Ishikawa (cell line): ENCODE results near the gene ZNF576.

Experiments
- CEBPB ChIP-seq: IDR thresholded peaks from 2 replicates; pipeline ENCODE4 v1.6.1; 2012
- CREB1 ChIP-seq: IDR thresholded peaks from 2 replicates; pipeline ENCODE4 v1.6.1; 2012; ENCODE audit warnings: low read depth
- EGR1 ChIP-seq: IDR thresholded peaks from 2 replicates; pipeline ENCODE4 v1.6.1; 2012
- EP300 ChIP-seq: IDR thresholded peaks from 2 replicates; pipeline ENCODE4 v1.6.1; 2012; ENCODE audit warnings: borderline replicate concordance
- FOXM1 ChIP-seq: IDR thresholded peaks from 2 replicates; pipeline ENCODE4 v1.6.1; 2012; ENCODE audit warnings: low read depth, borderline replicate concordance
- NFIC ChIP-seq: IDR thresholded peaks from 2 replicates; pipeline ENCODE4 v1.6.1; 2012
- RAD21 ChIP-seq: IDR thresholded peaks from 2 replicates; pipeline ENCODE4 v1.6.1; 2012; ENCODE audit warnings: low read depth
- TAF1 ChIP-seq: IDR thresholded peaks from 2 replicates; pipeline ENCODE4 v1.6.1; 2012; ENCODE audit warnings: low read depth, mild to moderate bottlenecking
- TCF12 ChIP-seq: IDR thresholded peaks from 2 replicates; pipeline ENCODE4 v1.6.1; 2012; ENCODE audit warnings: low read depth
- TEAD4 ChIP-seq: IDR thresholded peaks from 2 replicates; pipeline ENCODE4 v1.6.1; 2012
- USF1 ChIP-seq: IDR thresholded peaks from 2 replicates; pipeline ENCODE4 v1.6.1; 2012
- YY1 ChIP-seq: IDR thresholded peaks from 2 replicates; pipeline ENCODE4 v1.6.1; 2012; ENCODE audit warnings: low read depth
- ZBTB7A ChIP-seq: IDR thresholded peaks from 2 replicates; pipeline ENCODE4 v1.6.1; 2012; ENCODE audit warnings: low read depth
- TF ChIP-seq, protein P1 (sequence below): IDR thresholded peaks from 2 replicates; pipeline ENCODE4 v1.6.1; 2012; ENCODE audit warnings: low read depth, mild to moderate bottlenecking
- TF ChIP-seq, protein P2 (sequence below): IDR thresholded peaks from 2 replicates; pipeline ENCODE4 v1.6.1; 2012

The ZNF576 gene

DNA sequence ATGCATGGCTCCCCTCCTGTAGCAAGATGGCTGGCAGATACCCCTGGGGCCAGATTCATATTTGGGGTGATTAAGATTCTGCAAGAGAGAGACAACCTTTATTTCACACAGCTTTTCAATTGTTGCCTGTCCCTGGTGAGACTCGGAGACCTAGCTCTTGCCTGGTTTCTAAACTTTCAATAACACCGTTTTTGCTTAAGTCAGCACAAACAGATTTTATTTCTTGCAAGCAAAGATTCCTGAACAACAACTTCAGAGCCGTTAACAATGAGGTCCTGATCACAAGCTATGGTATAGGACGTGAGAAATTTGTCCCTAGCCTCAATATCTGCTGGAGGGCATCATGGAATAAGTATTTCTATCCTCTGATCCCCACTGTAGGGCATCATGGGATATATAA is 46.1 kb downstream of the ZNF576 start:
- TF ChIP-seq RAD21 (no peak), CEBPB (no peak), TCF12 (no peak), ZBTB7A (no peak), CREB1 (no peak), EP300 (no peak), EGR1 (no peak), TAF1 (no peak), NFIC (no peak), FOXM1 (no peak), TEAD4 (no peak), YY1 (no peak), USF1 (no peak)
- TF ChIP-seq, protein P1, sequence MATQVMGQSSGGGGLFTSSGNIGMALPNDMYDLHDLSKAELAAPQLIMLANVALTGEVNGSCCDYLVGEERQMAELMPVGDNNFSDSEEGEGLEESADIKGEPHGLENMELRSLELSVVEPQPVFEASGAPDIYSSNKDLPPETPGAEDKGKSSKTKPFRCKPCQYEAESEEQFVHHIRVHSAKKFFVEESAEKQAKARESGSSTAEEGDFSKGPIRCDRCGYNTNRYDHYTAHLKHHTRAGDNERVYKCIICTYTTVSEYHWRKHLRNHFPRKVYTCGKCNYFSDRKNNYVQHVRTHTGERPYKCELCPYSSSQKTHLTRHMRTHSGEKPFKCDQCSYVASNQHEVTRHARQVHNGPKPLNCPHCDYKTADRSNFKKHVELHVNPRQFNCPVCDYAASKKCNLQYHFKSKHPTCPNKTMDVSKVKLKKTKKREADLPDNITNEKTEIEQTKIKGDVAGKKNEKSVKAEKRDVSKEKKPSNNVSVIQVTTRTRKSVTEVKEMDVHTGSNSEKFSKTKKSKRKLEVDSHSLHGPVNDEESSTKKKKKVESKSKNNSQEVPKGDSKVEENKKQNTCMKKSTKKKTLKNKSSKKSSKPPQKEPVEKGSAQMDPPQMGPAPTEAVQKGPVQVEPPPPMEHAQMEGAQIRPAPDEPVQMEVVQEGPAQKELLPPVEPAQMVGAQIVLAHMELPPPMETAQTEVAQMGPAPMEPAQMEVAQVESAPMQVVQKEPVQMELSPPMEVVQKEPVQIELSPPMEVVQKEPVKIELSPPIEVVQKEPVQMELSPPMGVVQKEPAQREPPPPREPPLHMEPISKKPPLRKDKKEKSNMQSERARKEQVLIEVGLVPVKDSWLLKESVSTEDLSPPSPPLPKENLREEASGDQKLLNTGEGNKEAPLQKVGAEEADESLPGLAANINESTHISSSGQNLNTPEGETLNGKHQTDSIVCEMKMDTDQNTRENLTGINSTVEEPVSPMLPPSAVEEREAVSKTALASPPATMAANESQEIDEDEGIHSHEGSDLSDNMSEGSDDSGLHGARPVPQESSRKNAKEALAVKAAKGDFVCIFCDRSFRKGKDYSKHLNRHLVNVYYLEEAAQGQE: no peak
- TF ChIP-seq, protein P2, sequence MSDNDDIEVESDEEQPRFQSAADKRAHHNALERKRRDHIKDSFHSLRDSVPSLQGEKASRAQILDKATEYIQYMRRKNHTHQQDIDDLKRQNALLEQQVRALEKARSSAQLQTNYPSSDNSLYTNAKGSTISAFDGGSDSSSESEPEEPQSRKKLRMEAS: no peak

DNA sequence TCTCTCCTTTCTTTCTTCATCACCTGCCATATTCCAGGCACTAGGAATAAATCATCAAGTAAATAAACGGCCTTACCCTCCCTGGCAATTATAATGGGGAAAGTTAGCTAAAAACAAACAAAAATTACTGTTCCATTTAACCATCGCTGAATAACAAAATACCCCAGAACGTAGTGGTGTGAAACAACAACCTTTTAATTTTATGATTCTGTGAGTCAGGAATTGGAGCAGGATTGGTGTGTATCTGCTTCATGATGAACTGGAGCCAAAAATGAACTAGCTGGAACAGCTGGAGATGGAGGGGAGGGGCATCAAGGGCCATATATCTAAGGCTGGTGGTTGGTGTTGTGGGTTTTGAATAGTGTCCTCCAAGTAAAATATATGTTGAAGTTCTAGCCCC is 46.9 kb downstream of the ZNF576 start:
- TF ChIP-seq EP300: no peak

DNA sequence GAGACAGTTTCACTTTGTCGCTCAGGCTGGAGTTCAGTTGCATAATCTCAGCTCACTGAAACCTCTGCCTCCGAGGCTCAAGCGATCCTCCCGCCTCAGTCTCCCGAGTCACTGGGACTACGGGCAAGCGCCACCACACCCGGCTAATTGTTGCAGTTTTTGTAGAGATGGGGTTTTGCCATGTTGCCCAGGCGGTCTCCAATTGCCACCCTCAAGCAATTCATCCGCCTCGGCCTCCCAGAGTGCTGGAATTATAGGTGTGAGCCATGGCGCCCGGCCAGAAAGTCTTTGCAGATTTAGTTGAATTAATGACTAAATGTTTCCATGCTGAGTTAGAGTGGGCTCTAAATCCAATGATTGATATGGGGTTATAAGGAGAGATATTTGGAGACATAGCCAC is 47.8 kb downstream of the ZNF576 start:
- TF ChIP-seq NFIC (no peak), EP300 (no peak)

DNA sequence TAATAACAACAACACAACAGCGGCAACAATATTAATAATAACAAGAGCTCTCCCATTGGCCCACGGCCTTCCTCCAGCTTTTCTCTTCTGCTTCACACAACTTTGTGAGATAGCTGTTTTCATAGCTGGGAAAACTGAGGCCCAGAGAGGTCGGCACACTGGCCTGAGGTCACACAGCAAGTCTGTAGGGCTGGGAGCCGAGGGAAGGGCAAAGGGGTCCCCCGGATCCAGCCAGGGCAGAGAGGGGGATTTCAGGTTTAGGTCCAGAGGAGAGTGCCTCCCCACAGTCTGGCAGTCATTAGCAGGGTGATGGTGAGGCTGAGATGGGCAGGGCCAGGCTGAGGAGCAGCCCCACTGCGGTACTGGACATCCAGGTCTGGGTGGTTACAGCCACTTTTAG is 52.2 kb downstream of the ZNF576 start:
- TF ChIP-seq YY1 (no peak), TCF12 (no peak), TEAD4 (no peak), CREB1 (no peak), CEBPB (no peak), RAD21 (no peak)
- TF ChIP-seq, protein P2: no peak
- TF ChIP-seq, protein P1: no peak

- no peak for TF ChIP-seq USF1
- TF ChIP-seq YY1: no peak
These were observed 53.1 kb downstream of the ZNF576 start for GRCh38 chr19:43649514-43649913.
